Loucy (cell line): Measurements from ENCODE around the gene PRSS21.

Experiments used
- H2AFZ ChIP-seq: fragments of 200-600 bp; sonication (generic); 2 replicates; pipeline ENCODE4 v1.6.0; 2016; ENCODE audit warnings: antibody characterized with exemption, mild to moderate bottlenecking, low read length, moderate library complexity
- H3F3A ChIP-seq: fragments of 200-600 bp; 2 replicates; pipeline ENCODE4 v1.6.0; 2016; ENCODE audit warnings: antibody characterized with exemption, low read depth, mild to moderate bottlenecking
- H3K27me3 ChIP-seq: fragments of 200-600 bp; sonication (generic); 2 replicates; pipeline ENCODE4 v1.6.1; 2014; ENCODE audit warnings: low read length, mild to moderate bottlenecking; ENCODE audit not compliant: insufficient read depth, poor library complexity, severe bottlenecking
- H3K36me3 ChIP-seq: fragments of 200-600 bp; sonication (generic); 2 replicates; pipeline ENCODE4 v1.6.1; 2016; ENCODE audit warnings: low read length; ENCODE audit not compliant: insufficient read depth
- H3K4me1 ChIP-seq: fragments of 200-600 bp; sonication (generic); 2 replicates; pipeline ENCODE4 v1.5.1; 2014; ENCODE audit warnings: low read length, mild to moderate bottlenecking; ENCODE audit not compliant: insufficient read depth, poor library complexity, severe bottlenecking
- H3K4me2 ChIP-seq: fragments of 200-600 bp; sonication (generic); 2 replicates; pipeline ENCODE4 v1.6.0; 2014; ENCODE audit warnings: antibody characterized with exemption, low read length, low read depth, mild to moderate bottlenecking; ENCODE audit not compliant: poor library complexity, severe bottlenecking
- H3K4me3 ChIP-seq: fragments of 200-600 bp; sonication (generic); 2 replicates; pipeline ENCODE4 v1.5.1; 2014; ENCODE audit warnings: low read length, mild to moderate bottlenecking, mixed read lengths; ENCODE audit not compliant: poor library complexity, severe bottlenecking
- H3K79me2 ChIP-seq: fragments of 200-600 bp; sonication (generic); 2 replicates; pipeline ENCODE4 v1.6.1; 2014; ENCODE audit warnings: low read length; ENCODE audit not compliant: insufficient read depth
- H3K9ac ChIP-seq: fragments of 200-600 bp; sonication (generic); 2 replicates; pipeline ENCODE4 v1.6.0; 2014; ENCODE audit warnings: mild to moderate bottlenecking, low read depth, low read length, moderate library complexity; ENCODE audit not compliant: poor library complexity, severe bottlenecking
- H3K9me2 ChIP-seq: fragments of 200-600 bp; sonication (generic); replicated peaks from 2 replicates; pipeline ENCODE4 v1.6.1; 2016; ENCODE audit warnings: low read depth, low read length, mixed read lengths
- H3K9me3 ChIP-seq: fragments of 200-600 bp; sonication (generic); 2 replicates; pipeline ENCODE4 v1.6.1; 2014; ENCODE audit warnings: mild to moderate bottlenecking, antibody characterized with exemption, low read length, low read depth; ENCODE audit not compliant: insufficient read depth
- H4K20me1 ChIP-seq: fragments of 200-600 bp; sonication (generic); 2 replicates; pipeline ENCODE4 v1.6.0; 2014; ENCODE audit warnings: antibody characterized with exemption, low read length, mild to moderate bottlenecking; ENCODE audit not compliant: insufficient read depth, poor library complexity, severe bottlenecking
- EZH2phosphoT487 ChIP-seq: fragments of 200-600 bp; IDR thresholded peaks from 2 replicates; pipeline ENCODE4 v1.6.1; 2018; ENCODE audit warnings: antibody characterized with exemption, mild to moderate bottlenecking, moderate library complexity, borderline replicate concordance
- TF ChIP-seq, protein P1 (sequence below): fragments of 200-600 bp; sonication (generic); conservative IDR thresholded peaks from 2 replicates; pipeline ENCODE4 v1.5.1; 2014; ENCODE audit warnings: mild to moderate bottlenecking, antibody characterized with exemption, low read length

PRSS21 gene

DNA sequence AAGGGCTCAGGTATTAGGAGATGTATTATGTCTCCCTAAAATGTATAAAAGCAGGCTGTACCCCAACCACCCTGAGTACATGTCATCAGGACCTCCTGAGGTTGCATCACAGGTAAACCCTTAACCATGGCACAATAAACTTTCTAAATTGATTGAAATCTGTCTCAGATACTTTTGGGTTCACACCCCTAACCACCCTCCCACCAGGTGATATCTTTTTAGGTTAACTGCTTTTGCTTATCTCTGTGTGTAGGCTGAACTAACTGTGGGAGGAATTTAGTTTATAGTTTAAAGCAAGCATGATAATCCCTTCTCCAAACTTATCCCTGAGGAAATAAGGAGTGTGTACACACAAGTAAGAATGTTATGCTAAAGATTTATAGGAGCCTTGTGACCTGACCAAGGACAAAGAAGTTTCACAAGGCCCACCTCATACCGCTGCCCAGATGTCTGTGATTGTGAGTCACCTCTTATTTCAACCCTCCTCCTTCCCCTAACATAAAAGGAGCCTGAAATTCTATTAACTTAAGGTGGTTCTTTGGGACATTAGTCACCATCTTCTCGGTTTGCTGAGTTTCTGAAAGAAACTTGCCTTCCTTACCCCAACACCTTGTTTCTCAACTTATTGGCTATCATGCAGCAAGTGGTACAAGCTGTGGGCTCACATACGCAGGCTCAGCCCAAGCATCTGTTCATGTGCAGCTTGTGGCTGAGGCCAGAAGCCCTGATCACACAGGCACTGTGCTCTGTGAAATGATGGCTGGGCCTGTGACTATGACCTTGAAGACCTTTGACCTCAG, 29.7 kb downstream of the PRSS21 start:
- Histone ChIP-seq H3F3A (no peaks in the 10 kb centered on the region), H3K9me3 (no peaks in the 10 kb centered on the region), H2AFZ (no peak overlapping the region), H3K79me2 (no peaks in the 10 kb centered on the region), H3K27me3 (no peaks in the 10 kb centered on the region), H3K4me3 (no peak overlapping the region), H3K9ac (no peak overlapping the region), H3K36me3 (no peaks in the 10 kb centered on the region), H3K4me1 (no peaks in the 10 kb centered on the region), H4K20me1 (no peaks in the 10 kb centered on the region), H3K4me2 (no peak overlapping the region), H3K9me2 (no peaks in the 10 kb centered on the region)
- no peak for TF ChIP-seq EZH2phosphoT487
- TF ChIP-seq, protein P1, sequence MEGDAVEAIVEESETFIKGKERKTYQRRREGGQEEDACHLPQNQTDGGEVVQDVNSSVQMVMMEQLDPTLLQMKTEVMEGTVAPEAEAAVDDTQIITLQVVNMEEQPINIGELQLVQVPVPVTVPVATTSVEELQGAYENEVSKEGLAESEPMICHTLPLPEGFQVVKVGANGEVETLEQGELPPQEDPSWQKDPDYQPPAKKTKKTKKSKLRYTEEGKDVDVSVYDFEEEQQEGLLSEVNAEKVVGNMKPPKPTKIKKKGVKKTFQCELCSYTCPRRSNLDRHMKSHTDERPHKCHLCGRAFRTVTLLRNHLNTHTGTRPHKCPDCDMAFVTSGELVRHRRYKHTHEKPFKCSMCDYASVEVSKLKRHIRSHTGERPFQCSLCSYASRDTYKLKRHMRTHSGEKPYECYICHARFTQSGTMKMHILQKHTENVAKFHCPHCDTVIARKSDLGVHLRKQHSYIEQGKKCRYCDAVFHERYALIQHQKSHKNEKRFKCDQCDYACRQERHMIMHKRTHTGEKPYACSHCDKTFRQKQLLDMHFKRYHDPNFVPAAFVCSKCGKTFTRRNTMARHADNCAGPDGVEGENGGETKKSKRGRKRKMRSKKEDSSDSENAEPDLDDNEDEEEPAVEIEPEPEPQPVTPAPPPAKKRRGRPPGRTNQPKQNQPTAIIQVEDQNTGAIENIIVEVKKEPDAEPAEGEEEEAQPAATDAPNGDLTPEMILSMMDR = no peak

DNA sequence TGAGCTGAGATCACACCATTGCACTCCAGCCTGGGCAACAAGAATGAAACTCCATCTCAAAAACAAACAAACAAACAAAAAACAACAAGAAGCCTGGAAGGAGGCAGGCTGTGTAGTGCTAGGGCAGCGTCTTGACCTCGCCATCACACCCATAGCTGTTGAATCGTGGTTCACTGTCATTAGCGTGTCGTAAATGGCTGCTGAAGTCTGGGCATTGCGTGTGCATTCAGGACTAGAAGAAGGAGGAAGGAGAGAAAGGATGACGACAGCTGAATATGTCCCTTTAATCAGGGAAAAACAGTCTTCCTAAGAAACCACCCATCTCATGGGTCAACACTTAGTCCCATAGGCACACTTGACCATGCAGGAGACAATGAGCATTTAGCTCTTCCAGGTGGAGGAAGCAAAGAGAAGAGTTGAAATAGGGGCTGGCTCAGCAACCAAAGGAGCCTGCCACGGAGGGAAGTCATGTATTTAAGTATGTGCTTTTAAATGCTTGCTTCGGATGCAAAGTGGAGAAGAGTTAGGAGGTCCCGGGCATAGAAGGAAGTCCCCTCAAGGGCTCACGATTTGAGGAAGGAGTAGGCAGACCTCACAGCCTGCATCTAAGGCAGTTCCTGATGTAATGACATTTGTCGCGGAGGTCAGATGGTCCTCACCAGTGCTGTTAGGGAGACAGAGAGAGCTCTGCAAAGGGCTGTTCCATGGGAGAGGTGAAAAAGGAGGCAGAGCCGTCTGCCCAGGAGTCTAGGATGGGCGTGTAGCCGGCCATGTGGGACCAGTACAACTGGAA, 32.1 kb downstream of the PRSS21 start:
- H3K9ac ChIP-seq = no peak overlapping the region
- H3K4me2 ChIP-seq = no peak overlapping the region
- H3K79me2 ChIP-seq = no peaks in the 10 kb centered on the region
- no peaks in the 10 kb centered on the region for H3K27me3 ChIP-seq
- H3F3A ChIP-seq = no peaks in the 10 kb centered on the region
- no peaks in the 10 kb centered on the region for H4K20me1 ChIP-seq
- no peaks in the 10 kb centered on the region for H3K9me3 ChIP-seq
- H3K4me1 ChIP-seq = no peaks in the 10 kb centered on the region
- TF ChIP-seq, protein P1 = no peak
- no peak for TF ChIP-seq EZH2phosphoT487
- H2AFZ ChIP-seq = no peak overlapping the region
- no peaks in the 10 kb centered on the region for H3K36me3 ChIP-seq
- no peaks in the 10 kb centered on the region for H3K9me2 ChIP-seq
- H3K4me3 ChIP-seq = no peak overlapping the region

DNA sequence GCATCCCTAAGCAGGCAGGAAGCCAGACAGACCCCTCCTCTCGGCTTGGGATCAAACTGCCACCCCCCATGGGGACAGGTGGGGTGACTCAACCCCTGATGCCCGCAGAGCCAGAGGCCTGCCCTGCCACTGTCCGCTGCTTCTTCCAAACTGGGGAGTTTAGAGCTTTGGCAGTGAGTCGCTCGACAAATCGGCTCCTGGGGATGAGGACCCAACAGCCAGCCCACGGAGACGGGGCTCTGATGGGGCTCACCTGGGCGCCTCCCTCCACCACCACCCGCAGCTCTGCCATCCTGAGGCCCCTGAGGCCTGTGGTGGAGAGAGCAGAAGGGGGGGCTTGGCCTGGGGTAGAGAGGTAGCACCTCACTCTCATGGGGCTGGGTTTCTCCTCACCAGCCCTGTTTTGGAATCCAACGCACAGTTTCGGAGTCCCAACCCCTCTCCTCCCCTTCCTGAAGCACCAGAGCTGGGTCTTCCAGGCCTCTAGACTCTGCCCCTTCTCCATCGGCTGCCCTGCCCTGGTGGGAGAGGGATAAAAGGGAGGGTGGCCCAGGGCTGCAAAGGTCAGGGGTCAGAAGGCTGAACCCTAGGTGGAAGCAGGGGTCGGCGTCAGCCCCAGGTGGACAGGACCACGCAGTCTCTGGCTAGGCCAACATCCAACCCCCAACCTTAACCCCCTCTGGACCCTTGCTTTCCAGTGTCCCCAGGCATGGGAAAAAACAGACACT, 35.1 kb downstream of the PRSS21 start:
- no peak overlapping the region for H3K4me3 ChIP-seq

More for the DNA sequence above, 35.1 kb downstream of the PRSS21 start:
- Histone ChIP-seq H2AFZ (no peak overlapping the region), H3F3A (no peaks in the 10 kb centered on the region), H4K20me1 (no peaks in the 10 kb centered on the region), H3K4me2 (no peak overlapping the region), H3K9ac (no peak overlapping the region), H3K36me3 (no peaks in the 10 kb centered on the region), H3K27me3 (no peaks in the 10 kb centered on the region), H3K9me3 (no peaks in the 10 kb centered on the region), H3K4me1 (no peaks in the 10 kb centered on the region), H3K79me2 (no peaks in the 10 kb centered on the region), H3K9me2 (no peaks in the 10 kb centered on the region)
- TF ChIP-seq EZH2phosphoT487 = no peak
- TF ChIP-seq, protein P1 = no peak
